Transverse colon (tissue), 4 donors: ENCODE results near the gene SELENOS. TPM values are rescaled to one million over a fixed set of nuclear protein-coding genes. Genes with fewer than 3 reads are reported as not detected.

Experiments used
- DNase-seq: peaks from one replicate; pipeline ENCODE4 v3.0.0-alpha.2; 2019
- H3K27ac ChIP-seq, 4 donors: fragments of 200-600 bp; sonication (generic); 2 replicates each; pipeline ENCODE4 v1.5.1; 2016 to 2018; ENCODE audit warnings: inconsistent platforms in 4 of 4
- H3K27me3 ChIP-seq: fragments of 200-600 bp; sonication (generic); 2 replicates; pipeline ENCODE4 v1.5.1; 2017; ENCODE audit warnings: inconsistent platforms
- H3K36me3 ChIP-seq, 4 donors: fragments of 200-600 bp; sonication (generic); 2 replicates each; pipeline ENCODE4 v1.5.1; 2017 to 2019; ENCODE audit warnings: inconsistent platforms in 4 of 4
- H3K4me1 ChIP-seq, 4 donors: fragments of 200-600 bp; sonication (generic); 2 replicates each; pipeline ENCODE4 v1.5.1; 2017 to 2020; ENCODE audit warnings: inconsistent platforms in 4 of 4
- H3K4me3 ChIP-seq, 4 donors: fragments of 200-600 bp; sonication (generic); 1 replicate in 1 of 4; 2 replicates in 3 of 4; pipeline versions ENCODE4 v1.5.1 to v1.6.1; 2017 to 2019; ENCODE audit warnings: inconsistent platforms in 4 of 4
- H3K9me3 ChIP-seq, 2 donors: fragments of 200-600 bp; sonication (generic); 2 replicates each; pipeline ENCODE4 v1.5.1; 2017 to 2019; ENCODE audit warnings: inconsistent platforms in 2 of 2
- EP300 ChIP-seq: sonication (generic); formaldehyde crosslinking; IDR thresholded peaks from one replicate; pipeline ENCODE4 v1.6.1; 2017; ENCODE audit warnings: antibody characterized with exemption, low read depth
- POLR2A ChIP-seq: fragments of 450-650 bp; IDR thresholded peaks from one replicate; pipeline ENCODE4 v1.6.1; 2016; ENCODE audit warnings: antibody characterized with exemption, mild to moderate bottlenecking, moderate library complexity
- POLR2AphosphoS5 ChIP-seq, 3 donors: sonication (generic); formaldehyde crosslinking; IDR thresholded peaks; one replicate each; pipeline ENCODE4 v1.6.1; 2016; ENCODE audit warnings: antibody characterized with exemption in 3 of 3
- WGBS, 2 donors: methylation state at CpG; one replicate each; pipeline ENCODE4 v1.1.5; 2018; ENCODE audit warnings: low coverage in 1 of 2; 5-methylcytosine and 5-hydroxymethylcytosine counted together
- in situ Hi-C, 4 donors: fragments of 200-750 bp; cut with MboI; loops; one replicate each; pipeline versions ENCODE4 v1.15.0 to v1.15.1; 2017; ENCODE audit warnings: low sequenced_read_pairs in 3 of 4, low pct_ligation_motif_present in 1 of 4, low pct_unique_long_range_greater_than_20kb in 1 of 4
- intact Hi-C: fragments of 100-400 bp; cut with DNase I; formaldehyde crosslinking; loops from one replicate; pipeline ENCODE4 v1.15.1; 2023; ENCODE audit warnings: low total_unique reads
- total RNA-seq, 4 donors: library from RNA; depleted of rRNA; stranded (reverse); fragments of >200 nt; gene quantifications; one replicate each; pipeline ENCODE4 v1.1.0, GENCODE V29; 2016
- TF ChIP-seq, protein P1 (sequence below), 5 experiments: fragments of 200-600 bp in 3 of 5; fragments of 450-650 bp in 2 of 5; sonication (generic) in 3 of 5; IDR thresholded peaks; 1 replicate in 2 of 5; 2 replicates in 3 of 5; pipeline ENCODE4 v1.5.1; 2016 to 2017; ENCODE audit warnings: antibody characterized with exemption in 5 of 5, inconsistent platforms in 3 of 5, mild to moderate bottlenecking in 2 of 5, moderate library complexity in 1 of 5

Gene SELENOS
- total RNA-seq, 4 donors from 2014 or later = 24.9 to 128 (median 120) TPM

DNA sequence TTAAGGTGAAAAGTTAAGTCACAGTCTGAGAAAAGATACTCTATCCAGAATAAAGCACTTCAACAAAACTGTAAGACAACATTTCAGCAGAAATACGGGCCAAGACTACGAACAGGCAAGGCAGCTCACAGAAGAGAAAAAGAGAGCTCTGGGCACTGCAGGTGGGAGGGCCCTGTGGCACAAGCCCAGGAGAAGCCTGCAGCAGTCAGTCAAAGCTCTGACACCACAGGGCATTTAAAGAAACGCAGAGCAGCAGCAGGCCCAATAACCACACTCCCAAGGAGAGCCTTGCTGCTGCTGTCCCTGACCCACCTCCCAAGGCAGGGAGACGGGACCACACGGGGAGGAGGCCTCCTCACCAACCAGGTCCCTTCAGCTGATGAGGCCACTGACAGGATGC is 44.6 kb downstream of the SELENOS start:
- no peak for DNase-seq
- in situ Hi-C loops = no loop called here
- no peak overlapping the region for H3K4me3 ChIP-seq

DNA sequence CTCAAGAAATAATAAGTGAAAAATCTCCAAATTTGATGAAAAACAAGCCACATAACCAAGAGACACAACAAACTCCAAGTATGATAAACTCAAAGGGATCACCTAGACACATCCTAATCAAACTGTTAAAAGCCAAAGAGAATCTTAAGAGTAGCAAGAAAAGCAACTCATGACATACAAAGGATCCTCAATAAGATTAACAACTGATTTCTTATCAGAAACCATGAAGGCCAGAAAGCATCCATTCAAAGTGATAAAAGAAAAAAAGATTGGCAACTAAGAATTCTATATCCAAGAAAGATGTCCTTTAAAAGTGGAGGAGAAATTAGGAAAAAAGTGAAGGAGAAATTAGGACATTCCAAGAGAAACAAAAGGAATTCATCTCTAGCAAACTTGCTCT is 49.0 kb downstream of the SELENOS start:
- no peak overlapping the region for H3K4me3 ChIP-seq
- H3K27me3 ChIP-seq = no peaks in the 10 kb centered on the region
- in situ Hi-C loops (no loop called here), intact Hi-C loops (no loop called here)
- peaks cover 8 to 11% of the 10 kb centered on the region in 2 donors for H3K9me3 ChIP-seq
- peaks cover 0 to 5% (median 0%) of the 10 kb centered on the region in 4 donors for H3K4me1 ChIP-seq
- no peak for DNase-seq
- H3K27ac ChIP-seq = no peak overlapping the region
- no peaks in the 10 kb centered on the region for H3K36me3 ChIP-seq
- TF ChIP-seq POLR2A = no peak
- TF ChIP-seq POLR2AphosphoS5 (IDR thresholded peaks at IDR 0.05) = no peak
- TF ChIP-seq, protein P1, sequence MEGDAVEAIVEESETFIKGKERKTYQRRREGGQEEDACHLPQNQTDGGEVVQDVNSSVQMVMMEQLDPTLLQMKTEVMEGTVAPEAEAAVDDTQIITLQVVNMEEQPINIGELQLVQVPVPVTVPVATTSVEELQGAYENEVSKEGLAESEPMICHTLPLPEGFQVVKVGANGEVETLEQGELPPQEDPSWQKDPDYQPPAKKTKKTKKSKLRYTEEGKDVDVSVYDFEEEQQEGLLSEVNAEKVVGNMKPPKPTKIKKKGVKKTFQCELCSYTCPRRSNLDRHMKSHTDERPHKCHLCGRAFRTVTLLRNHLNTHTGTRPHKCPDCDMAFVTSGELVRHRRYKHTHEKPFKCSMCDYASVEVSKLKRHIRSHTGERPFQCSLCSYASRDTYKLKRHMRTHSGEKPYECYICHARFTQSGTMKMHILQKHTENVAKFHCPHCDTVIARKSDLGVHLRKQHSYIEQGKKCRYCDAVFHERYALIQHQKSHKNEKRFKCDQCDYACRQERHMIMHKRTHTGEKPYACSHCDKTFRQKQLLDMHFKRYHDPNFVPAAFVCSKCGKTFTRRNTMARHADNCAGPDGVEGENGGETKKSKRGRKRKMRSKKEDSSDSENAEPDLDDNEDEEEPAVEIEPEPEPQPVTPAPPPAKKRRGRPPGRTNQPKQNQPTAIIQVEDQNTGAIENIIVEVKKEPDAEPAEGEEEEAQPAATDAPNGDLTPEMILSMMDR (IDR thresholded peaks at IDR 0.05) = no peak
- TF ChIP-seq EP300 = no peak

More for the DNA sequence above, 44.6 kb downstream of the SELENOS start:
- Histone ChIP-seq H3K36me3 (peaks cover 0 to 12% (median 6%) of the 10 kb centered on the region in 4 donors), H3K27me3 (no peaks in the 10 kb centered on the region), H3K9me3 (peaks cover 8 to 11% of the 10 kb centered on the region in 2 donors), H3K4me1 (peaks cover 0 to 5% (median 0%) of the 10 kb centered on the region in 4 donors), H3K27ac (no peak overlapping the region)
- TF ChIP-seq, protein P1 (IDR thresholded peaks at IDR 0.05) = no peak
- TF ChIP-seq POLR2A (no peak), EP300 (no peak), POLR2AphosphoS5 (IDR thresholded peaks at IDR 0.05) (no peak)
- WGBS, 2 donors = 63 to 73% methylated on average over 2 to 5 of the region's 5 CpGs
- intact Hi-C loops = no loop called here

DNA sequence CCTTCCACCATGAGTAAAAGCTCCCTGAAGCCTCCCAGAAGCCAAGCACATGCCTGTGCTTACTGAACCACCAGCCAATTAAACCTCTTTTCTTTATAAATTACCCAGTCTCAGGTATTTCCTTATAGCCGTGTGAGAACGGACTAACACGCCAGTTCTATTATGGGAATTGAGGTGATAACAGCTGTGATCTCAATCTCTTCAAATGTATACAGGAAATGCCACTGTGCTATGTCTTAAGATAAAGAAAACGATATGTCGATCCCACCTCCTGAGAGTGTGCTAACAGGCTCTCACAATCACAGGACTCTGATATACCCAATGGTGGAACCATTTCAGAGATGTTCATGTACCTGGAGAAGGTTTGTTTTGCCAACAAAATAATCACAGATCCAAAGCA is 51.6 kb downstream of the SELENOS start:
- H3K9me3 ChIP-seq = peaks cover 8 to 11% of the 10 kb centered on the region in 2 donors
- H3K27me3 ChIP-seq = no peaks in the 10 kb centered on the region
- no peak for DNase-seq
- 48 to 62% methylated on average over 4 to 5 of the region's 5 CpGs for WGBS, 2 donors
- H3K4me3 ChIP-seq = no peak overlapping the region
- intact Hi-C loops = no loop called here
- H3K27ac ChIP-seq = no peak overlapping the region
- TF ChIP-seq, protein P1 (IDR thresholded peaks at IDR 0.05) = no peak
- TF ChIP-seq POLR2AphosphoS5 (IDR thresholded peaks at IDR 0.05) = no peak
- no peak for TF ChIP-seq POLR2A
- TF ChIP-seq EP300 = no peak
- H3K36me3 ChIP-seq = no peaks in the 10 kb centered on the region
- in situ Hi-C loops = no loop called here
- H3K4me1 ChIP-seq = peaks cover 0 to 19% (median 0%) of the 10 kb centered on the region in 4 donors

Other genes with a start within 250 kb of the SELENOS start
- 10 to 100 TPM in 2 of 4 donors, 1 to 10 TPM in 2; 4.0 to 33.7 (median 11.8) TPM for gene CHSY1, start 25.4 kb downstream of the SELENOS start, total RNA-seq
- gene SNRPA1, start 17.8 kb upstream of the SELENOS start, total RNA-seq = 10 to 100 TPM in 3 of 4 donors, 1 to 10 TPM in 1; 7.8 to 54.0 (median 25.8) TPM
- 100 to 1,000 TPM in 1 of 4 donors, 10 to 100 TPM in 3; 20.3 to 119 (median 49.7) TPM for gene PCSK6, start 212.2 kb upstream of the SELENOS start, total RNA-seq